NCI-H1930 (cell line): ENCODE results near the gene RAPGEF2.
"Not testable (repeated sequence)": the region's sequence is repeated elsewhere in the genome, so short reads cannot be mapped to it uniquely, and the experiment has no call there.

ENCODE experiments used
- DNase-seq, 2 experiments: peaks; one replicate each; lab custom pipeline; 2025; lab: John Stamatoyannopoulos, UW

RAPGEF2 gene

DNA sequence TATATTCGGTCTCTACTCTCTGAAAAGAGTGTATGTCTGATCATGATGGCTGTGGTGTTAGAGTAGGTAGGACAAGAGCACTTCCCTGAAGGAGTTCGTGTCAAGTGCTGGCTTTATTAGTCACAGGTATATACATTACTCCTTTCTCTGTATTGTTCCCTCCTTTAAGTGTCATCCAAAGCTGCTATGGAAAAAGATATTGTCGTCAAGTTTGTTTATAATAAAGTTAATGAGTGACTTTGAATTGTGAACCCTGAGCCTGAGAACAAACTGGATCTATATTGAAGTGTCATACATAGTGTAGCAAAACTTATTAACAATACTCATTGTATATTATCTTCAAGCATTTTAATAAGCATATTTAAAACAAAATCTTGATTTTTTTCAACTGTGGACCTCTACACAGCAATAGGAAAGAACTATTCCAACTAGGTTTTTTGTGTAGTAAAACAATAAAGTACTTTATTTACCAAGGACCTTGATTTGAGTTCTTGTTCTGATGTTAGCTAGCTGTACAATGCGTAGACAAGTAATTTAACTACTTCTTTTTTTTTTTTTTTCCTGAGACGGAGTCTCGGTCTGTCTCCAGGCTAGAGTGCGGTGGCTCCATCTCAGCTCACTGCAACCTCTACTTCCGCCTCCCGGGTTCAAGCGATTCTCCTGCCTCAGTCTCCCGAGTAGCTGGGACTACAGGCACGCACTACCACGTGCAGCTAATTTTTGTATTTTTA, 177.7 kb downstream of the RAPGEF2 start:
- DNase-seq = no peak

- DNase-seq = no peak
Measured at GRCh38 chr4:159281771-159282170, 178.9 kb downstream of the RAPGEF2 start.

DNA sequence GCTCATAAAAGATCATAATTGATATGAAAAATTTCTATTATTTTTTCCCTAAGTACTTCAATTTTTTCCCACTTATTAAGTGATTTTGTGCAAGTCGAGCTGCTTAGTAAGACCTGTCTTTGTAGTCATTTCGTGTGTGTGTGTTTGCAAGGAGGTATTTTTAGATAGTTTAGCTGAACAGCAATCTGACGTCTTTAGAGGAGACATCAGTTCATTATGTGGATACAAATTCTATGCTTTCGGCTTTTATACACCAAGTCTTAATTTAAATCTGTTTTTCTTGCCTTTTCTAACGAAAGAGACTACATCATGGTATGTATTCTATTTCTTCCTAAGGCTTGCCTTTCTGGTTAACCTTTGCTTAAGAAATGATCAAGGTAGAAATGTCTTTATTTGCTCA, 179.4 kb downstream of the RAPGEF2 start:
- no peak for DNase-seq

DNA sequence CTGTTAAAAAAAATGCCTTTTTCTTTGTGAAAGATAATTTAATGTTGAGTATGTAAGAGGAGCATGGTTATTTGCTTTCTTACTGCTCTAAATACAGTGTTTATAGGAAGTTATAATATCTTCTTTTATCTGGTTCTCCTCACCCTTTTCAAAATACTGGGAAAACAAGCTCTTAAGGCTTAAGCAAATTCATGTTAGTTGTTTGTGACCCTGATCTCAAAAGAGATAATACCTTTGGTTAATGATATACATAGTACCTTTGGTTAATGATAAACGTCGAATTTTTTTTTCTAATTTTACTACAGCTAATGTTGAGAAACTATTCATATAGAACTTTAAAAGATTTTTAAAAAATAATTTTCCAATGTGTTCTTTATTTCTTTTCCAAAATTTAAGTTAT, 180.1 kb downstream of the RAPGEF2 start:
- DNase-seq = no peak

- no peak for DNase-seq
Measured at GRCh38 chr4:159283696-159284095, 180.8 kb downstream of the RAPGEF2 start.

DNA sequence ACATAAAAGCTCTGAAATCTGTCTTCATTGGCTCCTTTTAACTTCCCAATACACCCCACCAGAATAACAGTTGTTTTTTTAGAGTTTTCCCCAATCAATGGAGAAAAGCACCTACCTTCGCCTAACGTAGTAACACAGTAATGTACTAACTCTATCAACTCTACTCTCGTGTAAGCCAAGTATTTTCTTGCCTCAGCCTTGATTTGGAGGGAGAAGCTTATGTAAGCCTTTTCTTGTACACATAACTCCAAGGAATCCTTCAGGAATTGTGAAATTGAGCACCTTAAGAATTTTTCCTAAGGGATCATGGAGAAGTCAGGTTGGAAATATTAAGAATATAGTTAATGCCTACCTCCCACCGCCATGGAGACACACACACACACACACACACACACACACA, 181.2 kb downstream of the RAPGEF2 start:
- no peak for DNase-seq

DNA sequence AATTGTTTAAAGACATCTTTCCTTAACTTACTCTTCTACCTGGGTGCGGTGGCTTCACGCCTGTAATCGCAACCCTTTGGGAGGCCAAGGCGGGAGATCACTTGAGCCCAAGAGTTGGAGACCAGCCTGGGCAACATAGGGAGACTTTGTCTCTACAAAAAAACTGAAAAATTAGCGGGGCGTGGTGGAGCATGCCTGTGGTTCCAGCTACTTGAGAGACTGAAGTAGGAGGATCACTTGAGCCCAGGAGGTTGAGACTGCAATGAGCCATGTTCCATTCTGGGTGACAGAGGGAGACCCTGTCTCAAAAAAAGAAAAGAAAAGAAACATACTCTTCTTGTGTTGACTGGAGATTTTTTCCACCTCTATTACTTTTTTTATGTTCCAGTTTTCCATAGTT, 181.9 kb downstream of the RAPGEF2 start:
- no peak for DNase-seq

- DNase-seq = no peak
Measured at GRCh38 chr4:159287767-159288166, 184.9 kb downstream of the RAPGEF2 start.

DNA sequence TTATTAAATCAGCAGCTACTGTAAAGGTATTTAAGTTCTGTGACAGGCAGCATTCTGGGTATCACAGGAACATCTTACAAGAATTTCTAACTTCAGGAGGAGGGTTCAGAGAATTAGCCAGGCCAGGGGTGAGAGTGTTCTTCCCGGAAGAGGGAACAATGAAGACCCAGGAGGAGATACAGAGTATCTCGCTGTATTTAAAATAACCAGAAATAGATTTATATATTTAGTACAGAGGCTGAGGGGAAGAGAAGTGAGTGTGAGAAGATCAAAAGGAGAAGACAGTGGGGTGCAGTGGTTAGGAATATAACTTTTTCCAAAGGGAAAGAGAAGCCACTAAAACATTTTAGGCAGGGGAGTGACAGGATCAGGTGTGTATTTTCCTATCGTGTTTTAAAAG, 186.8 kb downstream of the RAPGEF2 start:
- DNase-seq = no peak

DNA sequence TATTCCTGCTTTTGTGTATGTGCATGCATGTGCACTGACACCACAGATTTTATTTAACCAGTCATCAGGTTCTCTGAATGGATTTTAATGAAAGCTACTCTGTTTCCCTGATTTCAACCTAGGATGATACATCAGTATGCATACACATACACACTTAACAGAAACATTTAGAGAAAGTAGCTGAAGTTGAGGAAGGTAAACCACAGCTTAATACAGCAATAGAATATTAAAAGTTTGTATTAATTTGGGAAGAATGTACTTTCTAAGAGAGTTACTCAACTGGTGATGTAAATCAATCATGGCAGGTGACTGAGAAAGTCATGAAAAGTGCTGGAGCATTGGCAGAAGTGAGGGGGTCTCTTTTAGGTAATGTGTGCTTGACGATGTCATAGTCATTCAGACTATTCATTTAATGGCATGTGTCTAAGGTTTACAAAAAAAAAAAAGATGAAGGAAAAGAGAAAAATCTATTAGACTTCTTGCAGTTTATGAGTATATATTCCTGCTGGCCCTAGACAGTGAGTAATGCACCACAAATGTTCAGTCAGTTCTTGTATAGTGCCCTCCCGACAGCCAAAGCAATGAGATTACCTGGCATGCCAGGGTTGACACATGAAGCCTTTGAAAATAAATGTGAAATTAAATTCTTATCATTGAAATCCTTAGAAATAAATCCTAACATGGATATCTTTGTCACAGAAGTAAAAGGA, 187.6 kb downstream of the RAPGEF2 start:
- no peak for DNase-seq

- no peak for DNase-seq
Measured at GRCh38 chr4:159291176-159291575, 188.3 kb downstream of the RAPGEF2 start.

DNA sequence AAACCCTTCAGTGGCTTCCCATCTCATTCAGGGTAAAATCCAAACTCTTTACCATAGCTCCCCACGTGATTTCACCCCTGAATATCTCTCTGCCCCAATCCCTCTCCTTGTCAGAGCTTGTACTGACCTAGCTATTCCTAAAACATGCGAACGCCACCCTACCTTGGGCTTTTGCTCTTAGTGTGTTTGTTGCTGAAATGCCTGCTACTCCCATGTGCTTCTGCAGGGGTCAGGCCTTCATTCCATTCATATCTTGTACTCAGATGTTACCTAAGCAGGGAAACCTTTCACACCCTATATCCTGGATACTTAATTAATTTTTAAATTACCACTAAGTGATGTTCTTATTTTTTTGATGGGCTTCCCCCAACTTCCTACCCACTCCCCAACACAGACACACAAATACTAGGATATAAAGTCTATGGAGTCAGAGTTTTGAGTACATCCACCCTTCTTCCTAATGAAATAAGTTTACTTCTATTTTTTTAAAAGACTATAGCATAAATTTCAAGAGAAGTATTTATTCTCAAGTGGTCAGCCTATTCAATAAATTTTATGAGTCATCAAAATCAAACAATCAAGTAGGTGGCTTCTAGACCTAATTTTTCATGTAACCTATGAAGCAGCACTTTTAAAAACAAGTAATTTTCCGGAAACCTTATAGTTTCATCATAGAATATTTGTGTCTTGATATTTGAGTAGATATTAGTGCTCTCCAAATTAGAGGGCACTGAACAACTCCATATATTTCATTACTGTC, 189.4 kb downstream of the RAPGEF2 start:
- no peak for DNase-seq

GRCh38 chr4:159293811-159294515, 191.1 kb downstream of the RAPGEF2 start:
- no peak for DNase-seq

GRCh38 chr4:159296061-159296460, 193.2 kb downstream of the RAPGEF2 start:
- DNase-seq = no peak

DNA sequence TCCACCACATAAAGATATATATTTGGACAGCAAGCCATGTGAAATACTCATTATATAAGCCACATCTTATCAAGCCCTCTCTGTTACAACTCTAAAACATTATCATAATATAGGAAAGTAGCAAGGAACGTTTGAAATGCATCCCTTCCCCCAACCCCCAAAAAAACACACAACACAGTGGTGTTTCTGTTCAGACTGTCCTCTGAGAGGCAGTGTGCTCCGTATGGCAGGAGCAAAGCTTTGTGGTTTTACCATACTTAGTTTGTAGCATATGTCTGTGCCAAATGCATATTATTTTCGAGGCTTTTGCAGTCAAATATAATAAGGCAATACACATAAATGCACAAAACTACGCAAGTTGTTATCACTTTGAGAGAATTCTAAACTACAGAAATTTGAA, 194.2 kb downstream of the RAPGEF2 start:
- no peak for DNase-seq

DNA sequence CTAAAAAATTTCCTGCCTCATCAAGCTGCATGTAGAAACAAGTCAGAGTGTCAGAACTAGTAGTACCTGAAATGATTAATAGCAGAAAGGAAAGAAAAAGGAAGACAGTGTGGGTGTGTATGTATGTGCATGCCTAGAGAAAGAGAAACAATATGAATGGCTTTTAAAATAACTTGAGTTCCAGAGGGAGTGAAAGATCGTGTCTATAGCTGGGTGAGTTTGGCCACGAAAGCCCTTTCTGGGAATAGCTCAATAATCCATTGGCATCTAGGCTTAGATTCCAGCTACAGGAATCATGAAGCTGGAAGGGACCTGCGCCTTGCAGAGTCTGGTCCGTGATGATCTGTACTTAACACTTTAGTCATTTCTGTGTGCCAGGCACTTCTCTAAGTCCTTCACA, 195.6 kb downstream of the RAPGEF2 start:
- DNase-seq = no peak

GRCh38 chr4:159303435-159303834, 200.6 kb downstream of the RAPGEF2 start:
- no peak for DNase-seq

- DNase-seq = no peak
Measured at GRCh38 chr4:159305129-159305528, 202.2 kb downstream of the RAPGEF2 start.

- DNase-seq = no peak
Measured at GRCh38 chr4:159307929-159308328, 205.1 kb downstream of the RAPGEF2 start.

DNA sequence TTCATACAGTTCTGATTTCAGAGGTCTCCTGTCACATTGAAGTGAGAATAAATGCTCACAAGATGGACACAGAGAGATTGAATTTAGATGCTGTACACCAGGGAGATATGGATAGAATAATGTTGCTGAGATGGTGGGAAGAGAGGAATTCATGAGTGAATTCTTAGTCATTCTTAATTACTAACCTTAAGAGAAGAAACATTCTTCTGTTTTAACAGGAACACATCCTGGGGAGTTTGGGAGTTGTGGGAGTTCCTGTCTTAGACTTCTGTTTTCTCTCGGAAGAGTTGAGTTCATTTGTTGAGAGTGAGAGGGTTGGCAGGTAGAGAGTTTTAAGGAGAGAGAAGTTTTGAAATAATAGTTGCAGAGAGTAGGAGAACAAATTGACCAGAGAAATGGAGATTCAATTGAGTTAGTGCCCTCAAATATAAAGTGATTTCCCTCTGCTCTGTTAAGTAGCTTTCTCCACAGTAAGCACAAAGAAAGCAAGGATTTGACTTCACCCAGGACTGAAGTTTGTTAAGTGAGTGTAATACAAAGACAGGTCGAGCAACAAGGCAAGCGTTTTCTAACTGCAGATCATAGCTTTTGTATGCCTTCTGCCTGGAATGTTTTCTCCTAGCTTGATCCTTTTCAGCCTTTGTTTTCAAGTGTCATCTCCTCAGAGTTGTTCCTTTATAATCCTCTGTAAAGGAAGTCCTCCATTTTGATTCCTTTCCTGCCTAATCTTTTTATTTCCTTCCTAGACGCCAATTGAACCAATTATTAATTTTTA, 205.9 kb downstream of the RAPGEF2 start:
- DNase-seq = no peak

- DNase-seq = no peak
Measured at GRCh38 chr4:159312236-159312635, 209.4 kb downstream of the RAPGEF2 start.

- DNase-seq = not testable (repeated sequence)
Measured at GRCh38 chr4:159315879-159316278, 213.0 kb downstream of the RAPGEF2 start.
